Hippocampal formation (tissue), 2 donors: ENCODE measurements around the gene MYMK.

Experiments
- DNase-seq, 2 donors: peaks; one replicate each; lab custom pipeline; 2025; lab: John Stamatoyannopoulos, UW

The MYMK gene

GRCh38 chr9:133505186-133505830 lies 19.5 kb downstream of the MYMK start:
- no peak for DNase-seq

- no peak for DNase-seq
These were observed 22.6 kb downstream of the MYMK start for GRCh38 chr9:133502112-133502511.

- DNase-seq, result no peak
These were observed 24.9 kb downstream of the MYMK start for GRCh38 chr9:133499892-133500270.

GRCh38 chr9:133499132-133499891 lies 25.4 kb downstream of the MYMK start:
- no peak for DNase-seq

GRCh38 chr9:133496861-133497842 lies 27.6 kb downstream of the MYMK start:
- no peak for DNase-seq

GRCh38 chr9:133495327-133496293 lies 29.1 kb downstream of the MYMK start:
- no peak for DNase-seq

- no peak for DNase-seq
These were observed 30.0 kb downstream of the MYMK start for GRCh38 chr9:133494636-133495326.

- no peak for DNase-seq
These were observed 30.8 kb downstream of the MYMK start for GRCh38 chr9:133493845-133494540.

- DNase-seq, result no peak
These were observed 31.3 kb downstream of the MYMK start for GRCh38 chr9:133493428-133493827.

- no peak for DNase-seq
These were observed 32.4 kb downstream of the MYMK start for GRCh38 chr9:133492061-133493021.

GRCh38 chr9:133491656-133491925 lies 33.2 kb downstream of the MYMK start:
- no peak for DNase-seq

GRCh38 chr9:133490865-133491655 lies 33.7 kb downstream of the MYMK start:
- DNase-seq, result no peak

- no peak for DNase-seq
These were observed 34.5 kb downstream of the MYMK start for GRCh38 chr9:133490201-133490681.

- no peak for DNase-seq
These were observed 35.2 kb downstream of the MYMK start for GRCh38 chr9:133489253-133490190.

- DNase-seq, result no peak
These were observed 36.0 kb downstream of the MYMK start for GRCh38 chr9:133488686-133489252.

- no peak for DNase-seq
These were observed 37.4 kb downstream of the MYMK start for GRCh38 chr9:133487331-133487725.
